GM12878 (cell line): ENCODE results near the gene CCDC78. TPM values are rescaled to one million over a fixed set of nuclear protein-coding genes. Genes with fewer than 3 reads are reported as not detected.

Source experiments
- ATAC-seq: fragments of 200-7000 bp; cut with Tn5 transposase; 3 replicates; pipeline ENCODE4 v1.9.1; 2020; ENCODE audit warnings: mild to moderate bottlenecking, moderate library complexity
- BruUV-seq: library from RNA; stranded (reverse); fragments of 400-500 nt; replicated peaks from 2 replicates; lab custom pipeline; 2021; lab: Mats Ljungman, UMichigan
- CTCF ChIA-PET: fragments of 300-600 bp; sonication (Branson Sonifier 250); formaldehyde crosslinking; extraction: SDS; loops from one replicate; lab custom pipeline; 2021; ENCODE audit warnings: inconsistent platforms; lab: Yijun Ruan, JAX
- POLR2A ChIA-PET: fragments of 350-600 bp; formaldehyde crosslinking; extraction: SDS; loops from one replicate; lab custom pipeline; 2021; ENCODE audit warnings: inconsistent platforms; lab: Charles Lee
- RAD21 ChIA-PET: fragments of 300-600 bp; sonication (Branson Sonifier 250); formaldehyde crosslinking; loops from one replicate; lab custom pipeline; 2023; ENCODE audit warnings: antibody characterized with exemption; ENCODE audit not compliant: unreplicated experiment; lab: Charles Lee
- SMC1A ChIA-PET: fragments of 300-600 bp; sonication (Branson Sonifier 250); formaldehyde crosslinking; loops from one replicate; lab custom pipeline; 2023; ENCODE audit not compliant: unreplicated experiment, uncharacterized antibody; lab: Charles Lee
- DNase-seq: peaks from one replicate; pipeline ENCODE4 v3.0.0-alpha.2; 2011; ENCODE audit warnings: low read depth, low spot score
- FAIRE-seq: peaks from 3 replicates; lab custom pipeline; 2011; peaks lifted over from hg19 to GRCh38; lab: Jason Lieb, UNC
- H2AFZ ChIP-seq: 2 replicates; pipeline ENCODE4 v1.6.0; 2011; ENCODE audit warnings: low read depth, low read length, control low read depth; ENCODE audit not compliant: control insufficient read depth
- H3K27ac ChIP-seq: 2 replicates; pipeline ENCODE4 v1.5.1; 2011; ENCODE audit warnings: control low read depth; ENCODE audit not compliant: control insufficient read depth, insufficient read depth
- H3K27me3 ChIP-seq, 2 experiments: replicated peaks in 1 of 2; 2 replicates each; pipeline versions ENCODE4 v1.6.0 to v1.6.1; 2011; ENCODE audit warnings: low read length in 1 of 2; ENCODE audit not compliant: control insufficient read depth in 2 of 2, insufficient read depth in 2 of 2
- H3K36me3 ChIP-seq, 2 experiments: 2 replicates each; pipeline ENCODE4 v1.5.1; 2011; ENCODE audit warnings: low read length in 1 of 2; ENCODE audit not compliant: control insufficient read depth in 2 of 2, insufficient read depth in 2 of 2
- H3K4me1 ChIP-seq: 2 replicates; pipeline ENCODE4 v1.6.1; 2011; ENCODE audit warnings: mild to moderate bottlenecking, low read length, moderate library complexity, mixed read lengths; ENCODE audit not compliant: control insufficient read depth, insufficient read depth
- H3K4me2 ChIP-seq: 2 replicates; pipeline ENCODE4 v1.6.0; 2011; ENCODE audit warnings: control low read depth; ENCODE audit not compliant: control insufficient read depth, insufficient read depth
- H3K4me3 ChIP-seq: fragments of 200-600 bp; sonication (generic); 2 replicates; pipeline ENCODE4 v1.5.1; 2016
- H3K79me2 ChIP-seq: 2 replicates; pipeline ENCODE4 v1.6.0; 2011; ENCODE audit warnings: low read length; ENCODE audit not compliant: control insufficient read depth, insufficient read depth
- H3K9ac ChIP-seq: 2 replicates; pipeline ENCODE4 v1.8.0; 2011; ENCODE audit warnings: low read length, control low read depth, mixed read lengths; ENCODE audit not compliant: control insufficient read depth, insufficient read depth
- H3K9me3 ChIP-seq: replicated peaks from 3 replicates; pipeline ENCODE4 v1.5.1; 2011; ENCODE audit warnings: mild to moderate bottlenecking, low read length; ENCODE audit not compliant: control insufficient read depth, insufficient read depth
- H4K20me1 ChIP-seq: 2 replicates; pipeline ENCODE4 v1.6.0; 2011; ENCODE audit not compliant: control insufficient read depth, insufficient read depth
- CREB1 ChIP-seq: IDR thresholded peaks from 2 replicates; pipeline ENCODE4 v1.6.1; 2012; ENCODE audit warnings: low read depth, mild to moderate bottlenecking, inconsistent platforms
- E2F4 ChIP-seq: IDR thresholded peaks from 2 replicates; pipeline ENCODE4 v1.6.1; 2012; ENCODE audit warnings: low read depth, low read length, improper control_type of control experiment
- HDAC6 ChIP-seq: fragments of 200-600 bp; sonication (generic); IDR thresholded peaks from one replicate; pipeline ENCODE4 v1.8.0; 2017; ENCODE audit warnings: antibody characterized with exemption; ENCODE audit not compliant: unreplicated experiment
- KDM1A ChIP-seq: fragments of 200-600 bp; sonication (generic); IDR thresholded peaks from 2 replicates; pipeline ENCODE4 v1.6.1; 2016; ENCODE audit warnings: borderline replicate concordance
- MEF2A ChIP-seq: IDR thresholded peaks from 2 replicates; pipeline ENCODE4 v1.6.1; 2011; ENCODE audit warnings: low read depth, mild to moderate bottlenecking, low read length, moderate library complexity; ENCODE audit not compliant: insufficient read depth
- MXI1 ChIP-seq: fragments of 150-350 bp; IDR thresholded peaks from 2 replicates; pipeline ENCODE4 v1.6.1; 2011; ENCODE audit warnings: low read depth, mild to moderate bottlenecking, inconsistent platforms, low read length, improper control_type of control experiment
- SMAD1 ChIP-seq: fragments of 450-650 bp; IDR thresholded peaks from 2 replicates; pipeline ENCODE4 v1.6.1; 2018; ENCODE audit warnings: mild to moderate bottlenecking, low read depth; ENCODE audit not compliant: partially characterized antibody
- SMAD5 ChIP-seq: IDR thresholded peaks from 2 replicates; pipeline ENCODE4 v1.6.1; 2016; ENCODE audit warnings: antibody characterized with exemption, low read depth
- SUZ12 ChIP-seq: fragments of 200-600 bp; sonication (generic); IDR thresholded peaks from one replicate; pipeline ENCODE4 v1.6.1; 2018; ENCODE audit warnings: antibody characterized with exemption, mild to moderate bottlenecking; ENCODE audit not compliant: unreplicated experiment
- TCF3 ChIP-seq: IDR thresholded peaks from 2 replicates; pipeline ENCODE4 v1.6.1; 2012; ENCODE audit warnings: low read depth, mild to moderate bottlenecking, low read length, borderline replicate concordance; ENCODE audit not compliant: insufficient read depth
- ZBED1 ChIP-seq: IDR thresholded peaks from 2 replicates; pipeline ENCODE4 v1.6.1; 2016; ENCODE audit warnings: borderline replicate concordance
- ZNF207 ChIP-seq: fragments of 450-650 bp; IDR thresholded peaks from 2 replicates; pipeline ENCODE4 v1.6.1; 2014; ENCODE audit warnings: antibody characterized with exemption, mild to moderate bottlenecking, borderline replicate concordance
- ZNF24 ChIP-seq: fragments of 450-650 bp; IDR thresholded peaks from 2 replicates; pipeline ENCODE4 v1.6.1; 2017; ENCODE audit warnings: antibody characterized with exemption, mild to moderate bottlenecking
- ZSCAN29 ChIP-seq: fragments of 450-650 bp; IDR thresholded peaks from 2 replicates; pipeline ENCODE4 v1.6.1; 2017; ENCODE audit warnings: mild to moderate bottlenecking, moderate library complexity
- WGBS: methylation state at CpG from one replicate; pipeline ENCODE4 v1.1.6; 2016; ENCODE audit warnings: low lambda C conversion rate; ENCODE audit not compliant: insufficient replicate concordance, insufficient coverage; ENCODE audit errors: missing lambda C conversion rate; 5-methylcytosine and 5-hydroxymethylcytosine counted together
- in situ Hi-C: fragments of 300-500 bp; cut with MboI; formaldehyde crosslinking; loops from 9 replicates; pipeline ENCODE4 v1.14.3; 2018; ENCODE audit warnings: mixed read lengths
- intact Hi-C: fragments of 100-400 bp; cut with micrococcal nuclease; formaldehyde crosslinking; loops from one replicate; pipeline ENCODE4 v1.14.2; 2022; ENCODE audit not compliant: unreplicated experiment
- polyA plus RNA-seq, 11 experiments: library from polyadenylated mRNA; depleted of rRNA in 4 of 11; unstranded in 6 of 11; stranded (reverse) in 5 of 11; fragments of >200 nt; fragmentation: Nextera tagmentation in 4 of 11; fragmentation: Illumina TruSeq in 1 of 11; extraction: Ambion mirVana in 4 of 11; extraction: Trizol in 1 of 11; gene quantifications; 1 replicate in 1 of 11; 2 replicates in 10 of 11; pipeline versions ENCODE4 v1.2.1 to v1.2.3, GENCODE V29; 2011 to 2016; ENCODE audit warnings: inconsistent platforms in 2 of 11, missing spikeins in 2 of 11, low read depth in 1 of 11
- total RNA-seq, 4 experiments: library from RNA; depleted of rRNA in 3 of 4; stranded (reverse); fragments of >200 nt in 3 of 4; fragmentation: Illumina TruSeq in 1 of 4; extraction: Trizol in 1 of 4; gene quantifications; 2 replicates each; pipeline versions ENCODE4 v1.2.1 to v1.2.3, GENCODE V29; 2013 to 2021
- TF ChIP-seq, protein P1 (sequence below): IDR thresholded peaks from 2 replicates; pipeline ENCODE4 v1.6.1; 2011; ENCODE audit warnings: mild to moderate bottlenecking, low read depth, low read length, moderate library complexity; ENCODE audit not compliant: insufficient replicate concordance

CCDC78 gene
- total and polyA plus RNA-seq, 10 of the 15 experiments (the other 5 are each of a cell fraction or from before 2014, with no cell fraction given), result 0.10 to 26.2 (median 5.4) TPM

- intact Hi-C loops (no loop called here), in situ Hi-C loops (no loop called here)
- ChIA-PET POLR2A (interaction anchor here (1.6 to 2.4 kb wide), 2 partner anchors 21 to 72 kb away, joined by 4 to 7 read pairs; partner anchors contain the start of genes CHTF18 and RPUSD1), SMC1A (interaction anchor here (0.7 kb wide), 1 partner anchor 16 kb away, joined by 3 read pairs; no protein-coding TSS in a partner anchor), CTCF (interaction anchor here (1.9 to 2.2 kb wide), 3 partner anchors 21 to 69 kb away, joined by 5 to 9 read pairs (median 6); partner anchors contain the start of gene CIAO3), RAD21 (no interaction called here)
- Histone ChIP-seq H3K27ac (no peak overlapping the region), H3K9ac (no peak overlapping the region), H3K27me3 (no peaks in the 10 kb centered on the region), H2AFZ (no peak overlapping the region), H3K9me3 (no peaks in the 10 kb centered on the region), H3K36me3 (no peaks in the 10 kb centered on the region), H3K4me2 (no peak overlapping the region), H3K4me1 (peaks cover 10% of the 10 kb centered on the region), H4K20me1 (0 out of 2 replicates have a peak, but pooled peaks cover 2% of the 10 kb centered on the region), H3K79me2 (no peaks in the 10 kb centered on the region), H3K4me3 (no peak overlapping the region)
- DNase-seq (no peak), ATAC-seq (no peak), FAIRE-seq (no peak)
- BruUV-seq, result no TSS peak
- 34% methylated on average over 11 of the region's 12 CpGs for WGBS
- TF ChIP-seq SMAD1 (no peak), SUZ12 (peak; percentile 4), MEF2A (no peak)
These were observed 10.1 kb downstream of the CCDC78 start for GRCh38 chr16:716200-716568.

GRCh38 chr16:715477-716199 lies 10.6 kb downstream of the CCDC78 start:
- ATAC-seq, result peak; percentile 13
- peak overlapping the region; percentile 82 for H3K4me2 ChIP-seq
- no peaks in the 10 kb centered on the region for H3K9me3 ChIP-seq
- WGBS, result 2% methylated on average over 34 of the region's 74 CpGs
- intact Hi-C loops, result no loop called here
- no peak for DNase-seq
- no peaks in the 10 kb centered on the region for H3K79me2 ChIP-seq
- RAD21 ChIA-PET, result interaction anchor here (1.5 kb wide), 1 partner anchor 70 kb away, joined by 5 read pairs; no protein-coding TSS in a partner anchor
- peak overlapping the region; percentile 58 for H3K4me3 ChIP-seq
- no peak overlapping the region for H3K9ac ChIP-seq
- no peak for FAIRE-seq
- in situ Hi-C loops, result no loop called here
- SMC1A ChIA-PET, result interaction anchor here (0.7 to 1.0 kb wide), 2 partner anchors 10 to 17 kb away, joined by 3 read pairs; partner anchors contain the start of gene CCDC78
- H2AFZ ChIP-seq, result peak overlapping the region; percentile 58
- H3K27me3 ChIP-seq, result no peaks in the 10 kb centered on the region
- BruUV-seq, result no TSS peak
- H3K27ac ChIP-seq, result no peak overlapping the region
- peaks cover 10% of the 10 kb centered on the region for H3K4me1 ChIP-seq
- CTCF ChIA-PET, result interaction anchor here (1.9 to 2.2 kb wide), 3 partner anchors 22 to 70 kb away, joined by 5 to 9 read pairs (median 6); partner anchors contain the start of gene CIAO3
- H4K20me1 ChIP-seq, result 0 out of 2 replicates have a peak, but pooled peaks cover 2% of the 10 kb centered on the region
- H3K36me3 ChIP-seq, result no peaks in the 10 kb centered on the region
- POLR2A ChIA-PET, result interaction anchor here (1.6 to 2.4 kb wide), 2 partner anchors 21 to 73 kb away, joined by 4 to 7 read pairs; partner anchors contain the start of genes CHTF18 and RPUSD1
- TF ChIP-seq CREB1 (no peak), KDM1A (no peak), ZNF24 (no peak), MXI1 (no peak), ZBED1 (no peak), ZNF207 (no peak), E2F4 (no peak), ZSCAN29 (no peak), SMAD5 (no peak), TCF3 (no peak), HDAC6 (peak; percentile 86)
- TF ChIP-seq, protein P1, sequence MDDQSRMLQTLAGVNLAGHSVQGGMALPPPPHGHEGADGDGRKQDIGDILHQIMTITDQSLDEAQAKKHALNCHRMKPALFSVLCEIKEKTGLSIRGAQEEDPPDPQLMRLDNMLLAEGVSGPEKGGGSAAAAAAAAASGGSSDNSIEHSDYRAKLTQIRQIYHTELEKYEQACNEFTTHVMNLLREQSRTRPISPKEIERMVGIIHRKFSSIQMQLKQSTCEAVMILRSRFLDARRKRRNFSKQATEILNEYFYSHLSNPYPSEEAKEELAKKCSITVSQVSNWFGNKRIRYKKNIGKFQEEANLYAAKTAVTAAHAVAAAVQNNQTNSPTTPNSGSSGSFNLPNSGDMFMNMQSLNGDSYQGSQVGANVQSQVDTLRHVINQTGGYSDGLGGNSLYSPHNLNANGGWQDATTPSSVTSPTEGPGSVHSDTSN, result no peak
